ENCODE data around the gene COA1.

Gene COA1

DNA sequence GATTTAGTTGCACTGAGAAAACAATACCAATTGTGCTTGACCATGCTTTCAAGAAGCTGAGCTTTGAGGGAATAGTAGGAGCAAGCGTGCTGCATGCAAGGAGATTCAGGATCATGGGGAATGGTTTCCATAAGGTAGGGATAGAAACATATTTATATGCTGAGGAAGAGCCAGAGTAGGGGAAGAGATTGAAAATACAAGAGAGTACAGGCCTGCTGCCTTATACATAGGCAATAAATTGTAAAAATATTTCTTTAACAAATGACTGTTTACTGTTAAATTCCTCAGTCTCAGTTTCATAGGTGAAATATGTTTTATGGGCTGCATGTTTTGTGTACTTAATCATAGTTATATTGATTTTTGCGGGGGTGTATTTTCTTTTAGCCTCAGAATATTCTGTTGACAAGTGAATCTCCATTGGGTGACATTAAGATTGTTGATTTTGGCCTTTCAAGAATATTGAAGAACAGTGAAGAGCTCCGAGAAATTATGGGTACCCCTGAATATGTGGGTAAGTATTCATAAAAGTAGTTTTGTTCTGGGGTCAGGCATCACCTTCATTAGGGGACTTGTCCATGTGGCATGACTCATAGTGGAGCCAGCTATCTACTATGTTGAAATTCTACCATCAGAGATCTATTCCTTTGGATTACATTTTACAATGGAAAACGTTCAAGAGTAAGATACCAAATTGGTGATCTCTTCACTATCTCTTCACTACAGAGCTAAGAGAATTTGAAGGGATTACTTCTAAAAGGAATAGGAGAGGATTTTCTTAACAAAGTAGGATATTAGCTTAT, 109.9 kb downstream of the COA1 start:
- no peak overlapping the region for H3K4me3 ChIP-seq (ENCODE audit: low read depth, low read length)
- no peak for DNase-seq (ENCODE audit: low read depth)
- TF ChIP-seq, protein P1, sequence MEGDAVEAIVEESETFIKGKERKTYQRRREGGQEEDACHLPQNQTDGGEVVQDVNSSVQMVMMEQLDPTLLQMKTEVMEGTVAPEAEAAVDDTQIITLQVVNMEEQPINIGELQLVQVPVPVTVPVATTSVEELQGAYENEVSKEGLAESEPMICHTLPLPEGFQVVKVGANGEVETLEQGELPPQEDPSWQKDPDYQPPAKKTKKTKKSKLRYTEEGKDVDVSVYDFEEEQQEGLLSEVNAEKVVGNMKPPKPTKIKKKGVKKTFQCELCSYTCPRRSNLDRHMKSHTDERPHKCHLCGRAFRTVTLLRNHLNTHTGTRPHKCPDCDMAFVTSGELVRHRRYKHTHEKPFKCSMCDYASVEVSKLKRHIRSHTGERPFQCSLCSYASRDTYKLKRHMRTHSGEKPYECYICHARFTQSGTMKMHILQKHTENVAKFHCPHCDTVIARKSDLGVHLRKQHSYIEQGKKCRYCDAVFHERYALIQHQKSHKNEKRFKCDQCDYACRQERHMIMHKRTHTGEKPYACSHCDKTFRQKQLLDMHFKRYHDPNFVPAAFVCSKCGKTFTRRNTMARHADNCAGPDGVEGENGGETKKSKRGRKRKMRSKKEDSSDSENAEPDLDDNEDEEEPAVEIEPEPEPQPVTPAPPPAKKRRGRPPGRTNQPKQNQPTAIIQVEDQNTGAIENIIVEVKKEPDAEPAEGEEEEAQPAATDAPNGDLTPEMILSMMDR (IDR thresholded peaks at IDR 0.05; ENCODE audit: control insufficient read depth, extremely low read depth, insufficient read depth) = no peak

DNA sequence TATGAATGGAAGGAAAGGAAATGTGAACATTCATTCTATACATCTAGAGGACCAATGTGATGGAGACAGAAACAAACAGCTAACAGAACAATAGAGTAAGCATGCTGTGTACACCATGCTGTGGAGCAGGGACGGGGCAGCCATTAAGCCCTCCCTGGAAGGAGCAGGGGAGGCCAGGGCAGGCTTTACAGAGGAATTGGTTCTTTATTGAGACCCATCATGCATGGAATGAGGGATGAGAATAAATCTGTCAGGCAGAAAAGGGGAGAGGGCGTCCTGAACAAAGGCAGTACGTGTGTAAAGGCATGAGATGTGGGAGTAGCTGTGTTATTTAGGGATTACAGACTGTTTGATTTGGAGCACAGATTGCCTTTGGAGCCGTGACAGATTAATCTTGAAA, 111.2 kb downstream of the COA1 start:
- H3K4me3 ChIP-seq (ENCODE audit: low read depth, low read length) = no peak overlapping the region
- no peak for DNase-seq (ENCODE audit: low read depth)
- TF ChIP-seq, protein P1 (IDR thresholded peaks at IDR 0.05; ENCODE audit: control insufficient read depth, extremely low read depth, insufficient read depth) = no peak

GRCh38 chr7:43616977-43617376, 112.3 kb downstream of the COA1 start:
- H3K4me3 ChIP-seq (ENCODE audit: low read depth, low read length) = no peak overlapping the region
- no peak for DNase-seq (ENCODE audit: low read depth)
- TF ChIP-seq, protein P1 (IDR thresholded peaks at IDR 0.05; ENCODE audit: control insufficient read depth, extremely low read depth, insufficient read depth) = no peak

- TF ChIP-seq, protein P1 (IDR thresholded peaks at IDR 0.05; ENCODE audit: control insufficient read depth, extremely low read depth, insufficient read depth) = no peak
- no peak overlapping the region for H3K4me3 ChIP-seq (ENCODE audit: low read depth, low read length)
- no peak for DNase-seq (ENCODE audit: low read depth)
Observed at GRCh38 chr7:43615558-43616145, 113.7 kb downstream of the COA1 start.

GRCh38 chr7:43612599-43613589, 116.4 kb downstream of the COA1 start:
- no peak for DNase-seq (ENCODE audit: low read depth)
- no peak overlapping the region for H3K4me3 ChIP-seq (ENCODE audit: low read depth, low read length)
- TF ChIP-seq, protein P1 (IDR thresholded peaks at IDR 0.05; ENCODE audit: control insufficient read depth, extremely low read depth, insufficient read depth) = no peak

- TF ChIP-seq, protein P1 (IDR thresholded peaks at IDR 0.05; ENCODE audit: control insufficient read depth, extremely low read depth, insufficient read depth) = no peak
- no peak overlapping the region for H3K4me3 ChIP-seq (ENCODE audit: low read depth, low read length)
- DNase-seq (ENCODE audit: low read depth) = no peak
Observed at GRCh38 chr7:43612128-43612527, 117.2 kb downstream of the COA1 start.
